Osteoblast (primary cell): ENCODE measurements around the gene BMP10. TPM values are rescaled to one million over a fixed set of nuclear protein-coding genes. Genes with fewer than 3 reads are reported as not detected.

Experiments
- DNase-seq: peaks from one replicate; pipeline ENCODE4 v3.0.0; 2011; ENCODE audit warnings: low spot score, mixed read lengths; ENCODE audit not compliant: insufficient read length; ENCODE audit errors: missing footprints
- H2AFZ ChIP-seq: 2 replicates; pipeline ENCODE4 v1.6.0; 2011; ENCODE audit warnings: mild to moderate bottlenecking, low read length
- H3K27ac ChIP-seq: 2 replicates; pipeline ENCODE4 v1.5.1; 2011; ENCODE audit warnings: mild to moderate bottlenecking, low read depth, low read length, moderate library complexity
- H3K27me3 ChIP-seq: 2 replicates; pipeline ENCODE4 v1.6.0; 2012; ENCODE audit warnings: mild to moderate bottlenecking, control low read depth, inconsistent platforms, low read length, moderate library complexity; ENCODE audit not compliant: insufficient read depth
- H3K36me3 ChIP-seq: 2 replicates; pipeline ENCODE4 v1.5.1; 2011; ENCODE audit warnings: mild to moderate bottlenecking, low read length, control low read depth, moderate library complexity; ENCODE audit not compliant: insufficient read depth
- H3K4me1 ChIP-seq: 2 replicates; pipeline ENCODE4 v1.5.1; 2011; ENCODE audit warnings: mild to moderate bottlenecking, low read length, control low read depth, moderate library complexity; ENCODE audit not compliant: insufficient read depth
- H3K4me2 ChIP-seq: 2 replicates; pipeline ENCODE4 v1.6.0; 2011; ENCODE audit warnings: mild to moderate bottlenecking, low read length; ENCODE audit not compliant: insufficient read depth
- H3K4me3 ChIP-seq: fragments of 200-600 bp; sonication (generic); 3 replicates; pipeline ENCODE4 v1.5.1; 2012; ENCODE audit warnings: mild to moderate bottlenecking, low read length, inconsistent platforms; ENCODE audit not compliant: insufficient read depth
- H3K79me2 ChIP-seq: 2 replicates; pipeline ENCODE4 v1.6.0; 2012; ENCODE audit warnings: mild to moderate bottlenecking, low read length, control low read depth, inconsistent platforms; ENCODE audit not compliant: insufficient read depth
- H3K9me3 ChIP-seq: 2 replicates; pipeline ENCODE4 v1.5.1; 2011; ENCODE audit warnings: low read depth, low read length, control low read depth
- H4K20me1 ChIP-seq: 2 replicates; pipeline ENCODE4 v1.6.0; 2012; ENCODE audit warnings: mild to moderate bottlenecking, low read length, control low read depth; ENCODE audit not compliant: insufficient read depth
- total RNA-seq: library from RNA; depleted of rRNA; stranded (reverse); fragments of >200 nt; gene quantifications from 2 replicates; pipeline ENCODE4 v1.2.3, GENCODE V29; 2012
- TF ChIP-seq, protein P1 (sequence below): IDR thresholded peaks from 2 replicates; pipeline ENCODE4 v1.5.1; 2011; ENCODE audit warnings: mild to moderate bottlenecking, low read depth, low read length, moderate library complexity; ENCODE audit errors: extremely low read depth

BMP10 gene
- total RNA-seq, 1 donor = not detected

- Histone ChIP-seq H4K20me1 (no peaks in the 10 kb centered on the region), H3K4me2 (peak overlapping the region; percentile 58), H3K36me3 (no peaks in the 10 kb centered on the region), H3K27me3 (no peaks in the 10 kb centered on the region), H2AFZ (peak overlapping the region; percentile 81), H3K27ac (peak overlapping the region; percentile 76), H3K4me1 (peaks cover 32% of the 10 kb centered on the region), H3K9me3 (no peaks in the 10 kb centered on the region), H3K79me2 (no peaks in the 10 kb centered on the region), H3K4me3 (peak overlapping the region; percentile 19)
- TF ChIP-seq, protein P1, sequence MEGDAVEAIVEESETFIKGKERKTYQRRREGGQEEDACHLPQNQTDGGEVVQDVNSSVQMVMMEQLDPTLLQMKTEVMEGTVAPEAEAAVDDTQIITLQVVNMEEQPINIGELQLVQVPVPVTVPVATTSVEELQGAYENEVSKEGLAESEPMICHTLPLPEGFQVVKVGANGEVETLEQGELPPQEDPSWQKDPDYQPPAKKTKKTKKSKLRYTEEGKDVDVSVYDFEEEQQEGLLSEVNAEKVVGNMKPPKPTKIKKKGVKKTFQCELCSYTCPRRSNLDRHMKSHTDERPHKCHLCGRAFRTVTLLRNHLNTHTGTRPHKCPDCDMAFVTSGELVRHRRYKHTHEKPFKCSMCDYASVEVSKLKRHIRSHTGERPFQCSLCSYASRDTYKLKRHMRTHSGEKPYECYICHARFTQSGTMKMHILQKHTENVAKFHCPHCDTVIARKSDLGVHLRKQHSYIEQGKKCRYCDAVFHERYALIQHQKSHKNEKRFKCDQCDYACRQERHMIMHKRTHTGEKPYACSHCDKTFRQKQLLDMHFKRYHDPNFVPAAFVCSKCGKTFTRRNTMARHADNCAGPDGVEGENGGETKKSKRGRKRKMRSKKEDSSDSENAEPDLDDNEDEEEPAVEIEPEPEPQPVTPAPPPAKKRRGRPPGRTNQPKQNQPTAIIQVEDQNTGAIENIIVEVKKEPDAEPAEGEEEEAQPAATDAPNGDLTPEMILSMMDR = no peak
- peak; percentile 84 for DNase-seq
Measured at GRCh38 chr2:68831686-68832232, 39.4 kb downstream of the BMP10 start.

DNA sequence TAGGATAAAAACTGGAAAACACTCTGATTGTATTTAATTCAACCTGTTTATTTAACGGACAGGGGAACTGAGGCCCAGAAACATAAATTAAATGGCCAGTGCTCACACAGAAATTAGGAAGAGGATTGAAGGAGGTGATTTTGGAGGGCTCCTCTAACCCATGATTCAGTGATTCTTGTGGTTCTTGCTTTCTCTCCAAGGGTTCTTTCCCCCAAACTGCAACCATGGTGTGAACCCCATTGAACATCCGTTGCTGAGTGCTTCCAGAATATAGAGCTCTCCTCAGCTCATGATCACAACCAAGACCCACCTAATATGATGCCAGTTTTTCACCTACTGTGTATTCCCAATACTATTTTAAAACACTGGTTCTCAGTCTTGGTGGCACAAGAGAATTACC, 41.4 kb downstream of the BMP10 start:
- H3K4me1 ChIP-seq = peaks cover 37% of the 10 kb centered on the region
- no peaks in the 10 kb centered on the region for H3K36me3 ChIP-seq
- no peaks in the 10 kb centered on the region for H4K20me1 ChIP-seq
- DNase-seq = no peak
- H2AFZ ChIP-seq = no peak overlapping the region
- TF ChIP-seq, protein P1 = no peak
- peak overlapping the region; percentile 57 for H3K4me2 ChIP-seq
- H3K4me3 ChIP-seq = peak overlapping the region; percentile 9
- H3K79me2 ChIP-seq = no peaks in the 10 kb centered on the region
- peak overlapping the region; percentile 12 for H3K27ac ChIP-seq
- no peaks in the 10 kb centered on the region for H3K9me3 ChIP-seq
- H3K27me3 ChIP-seq = no peaks in the 10 kb centered on the region

GRCh38 chr2:68828887-68829708, 42.1 kb downstream of the BMP10 start:
- Histone ChIP-seq H3K79me2 (no peaks in the 10 kb centered on the region), H4K20me1 (no peaks in the 10 kb centered on the region), H2AFZ (no peak overlapping the region), H3K4me1 (peaks cover 39% of the 10 kb centered on the region), H3K27me3 (no peaks in the 10 kb centered on the region), H3K4me3 (peak overlapping the region; percentile 9), H3K9me3 (no peaks in the 10 kb centered on the region), H3K36me3 (no peaks in the 10 kb centered on the region), H3K4me2 (peak overlapping the region; percentile 57), H3K27ac (peak overlapping the region; percentile 13)
- DNase-seq = peak; percentile 92
- TF ChIP-seq, protein P1 = no peak

GRCh38 chr2:68827666-68828065, 43.5 kb downstream of the BMP10 start:
- no peak overlapping the region for H3K4me2 ChIP-seq
- H4K20me1 ChIP-seq = no peaks in the 10 kb centered on the region
- peaks cover 36% of the 10 kb centered on the region for H3K4me1 ChIP-seq
- H3K36me3 ChIP-seq = no peaks in the 10 kb centered on the region
- H3K79me2 ChIP-seq = no peaks in the 10 kb centered on the region
- DNase-seq = no peak
- H3K4me3 ChIP-seq = no peak overlapping the region
- no peak overlapping the region for H2AFZ ChIP-seq
- TF ChIP-seq, protein P1 = no peak
- no peaks in the 10 kb centered on the region for H3K9me3 ChIP-seq
- H3K27ac ChIP-seq = no peak overlapping the region
- no peaks in the 10 kb centered on the region for H3K27me3 ChIP-seq
